Umbilical cord (tissue), 2 donors: Measurements from ENCODE around the gene TARBP2. TPM values are rescaled to one million over a fixed set of nuclear protein-coding genes. Genes with fewer than 3 reads are reported as not detected.

Source experiments
- DNase-seq: peaks from one replicate; pipeline ENCODE4 v3.0.0-alpha.2; 2015; ENCODE audit warnings: low spot score
- total RNA-seq: library from RNA; depleted of rRNA; stranded (reverse); fragments of >200 nt; gene quantifications from one replicate; pipeline ENCODE4 v1.2.3, GENCODE V29; 2014; ENCODE audit warnings: low replicate concordance; ENCODE audit not compliant: insufficient read depth

Gene TARBP2
- total RNA-seq: 21.7 TPM

- peak; percentile 100 for DNase-seq
Measured at GRCh38 chr12:53500776-53501614, at the start of gene TARBP2. Gene TARBP2, plus strand, starts transcription at chr12:53501283. Its CDS starts 126 bp downstream, at chr12:53501409.

GRCh38 chr12:53451661-53452158 lies 49.4 kb upstream of the TARBP2 start, which contains the start of gene PCBP2:
Gene PCBP2, plus strand, starts transcription at chr12:53452102. Its CDS starts 2,699 bp downstream, at chr12:53454801.
- DNase-seq: peak; percentile 100

- peak; percentile 86 for DNase-seq
Measured at GRCh38 chr12:53452159-53453077, 48.7 kb upstream of the TARBP2 start.

- DNase-seq: no peak
Measured at GRCh38 chr12:53453953-53454640, 47.0 kb upstream of the TARBP2 start.

GRCh38 chr12:53454707-53455106 lies 46.4 kb upstream of the TARBP2 start:
- DNase-seq: no peak

GRCh38 chr12:53456654-53457366 lies 44.3 kb upstream of the TARBP2 start:
- DNase-seq: no peak

- DNase-seq: no peak
Measured at GRCh38 chr12:53459097-53459496, 42.0 kb upstream of the TARBP2 start.

- no peak for DNase-seq
Measured at GRCh38 chr12:53461059-53461458, 40.0 kb upstream of the TARBP2 start.

GRCh38 chr12:53461591-53461990 lies 39.5 kb upstream of the TARBP2 start:
- no peak for DNase-seq

GRCh38 chr12:53462935-53463334 lies 38.1 kb upstream of the TARBP2 start:
- no peak for DNase-seq

GRCh38 chr12:53463802-53464560 lies 37.1 kb upstream of the TARBP2 start:
- no peak for DNase-seq

GRCh38 chr12:53464685-53465418 lies 36.2 kb upstream of the TARBP2 start:
- no peak for DNase-seq

- DNase-seq: no peak
Measured at GRCh38 chr12:53465679-53466078, 35.4 kb upstream of the TARBP2 start.

GRCh38 chr12:53466640-53467039 lies 34.4 kb upstream of the TARBP2 start:
- no peak for DNase-seq

GRCh38 chr12:53467082-53467481 lies 34.0 kb upstream of the TARBP2 start:
- no peak for DNase-seq

GRCh38 chr12:53467880-53468279 lies 33.2 kb upstream of the TARBP2 start:
- no peak for DNase-seq

GRCh38 chr12:53468282-53468681 lies 32.8 kb upstream of the TARBP2 start:
- no peak for DNase-seq

GRCh38 chr12:53472056-53472582 lies 29.0 kb upstream of the TARBP2 start:
- no peak for DNase-seq

GRCh38 chr12:53474077-53474476 lies 27.0 kb upstream of the TARBP2 start:
- no peak for DNase-seq
